PC-9 (cell line): ENCODE data around the gene ESR1. TPM values are rescaled to one million over a fixed set of nuclear protein-coding genes. Genes with fewer than 3 reads are reported as not detected.
A peak's percentile ranks its signal among the peaks of the same experiment; 100 is the strongest.

ENCODE experiments used
- BruUV-seq: library from RNA; stranded (reverse); fragments of 400-500 nt; replicated peaks from 2 replicates; lab custom pipeline; 2021; lab: Mats Ljungman, UMichigan
- CTCF ChIA-PET: fragments of 300-600 bp; sonication (Branson Sonifier 250); formaldehyde crosslinking; loops from one replicate; lab custom pipeline; 2022; ENCODE audit warnings: antibody characterized with exemption; lab: Charles Lee
- POLR2A ChIA-PET: fragments of 300-600 bp; sonication (Branson Sonifier 250); formaldehyde crosslinking; loops from one replicate; lab custom pipeline; 2022; ENCODE audit warnings: antibody characterized with exemption; ENCODE audit not compliant: unreplicated experiment; lab: Charles Lee
- DNase-seq, 2 experiments: peaks; one replicate each; pipeline versions ENCODE4 v3.0.0 to v3.0.0-alpha.2; 2015 to 2022; ENCODE audit warnings: mixed read lengths in 1 of 2
- H2AFZ ChIP-seq: fragments of 200-600 bp; sonication (generic); 2 replicates; pipeline ENCODE4 v1.8.1; 2017; ENCODE audit warnings: antibody characterized with exemption
- H3F3A ChIP-seq: fragments of 200-600 bp; sonication (generic); 2 replicates; pipeline ENCODE4 v1.8.1; 2017; ENCODE audit warnings: antibody characterized with exemption, mild to moderate bottlenecking, low read depth; ENCODE audit not compliant: insufficient read depth
- H3K27ac ChIP-seq: fragments of 200-600 bp; sonication (generic); 2 replicates; pipeline ENCODE4 v1.6.1; 2016; ENCODE audit warnings: mixed run types
- H3K27me3 ChIP-seq: fragments of 200-600 bp; sonication (generic); 2 replicates; pipeline ENCODE4 v1.6.1; 2016; ENCODE audit warnings: low read depth, mixed run types; ENCODE audit not compliant: insufficient read depth
- H3K36me3 ChIP-seq: fragments of 200-600 bp; sonication (generic); 2 replicates; pipeline ENCODE4 v1.6.1; 2016; ENCODE audit warnings: low read depth, mixed run types
- H3K4me1 ChIP-seq: fragments of 200-600 bp; sonication (generic); replicated peaks from 2 replicates; pipeline ENCODE4 v1.6.1; 2016; ENCODE audit warnings: mixed run types; ENCODE audit not compliant: insufficient read depth
- H3K4me2 ChIP-seq: fragments of 200-600 bp; sonication (generic); 2 replicates; pipeline ENCODE4 v1.6.1; 2017; ENCODE audit warnings: mixed run types
- H3K4me3 ChIP-seq: fragments of 200-600 bp; sonication (generic); 2 replicates; pipeline ENCODE4 v1.6.1; 2016; ENCODE audit warnings: mixed run types
- H3K79me2 ChIP-seq: fragments of 200-600 bp; sonication (generic); 2 replicates; pipeline ENCODE4 v1.6.1; 2017; ENCODE audit warnings: low read depth, mixed run types
- H3K9me2 ChIP-seq: fragments of 200-600 bp; sonication (generic); 2 replicates; pipeline ENCODE4 v1.8.1; 2017; ENCODE audit warnings: mild to moderate bottlenecking; ENCODE audit not compliant: insufficient read depth
- H3K9me3 ChIP-seq: fragments of 200-600 bp; sonication (generic); 2 replicates; pipeline ENCODE4 v1.8.1; 2016; ENCODE audit warnings: low read depth; ENCODE audit not compliant: insufficient read depth
- H4K20me1 ChIP-seq: fragments of 200-600 bp; sonication (generic); 2 replicates; pipeline ENCODE4 v1.8.1; 2017; ENCODE audit not compliant: insufficient read depth
- EZH2 ChIP-seq: fragments of 200-600 bp; sonication (generic); IDR thresholded peaks from 2 replicates; pipeline ENCODE4 v1.8.0; 2017; ENCODE audit warnings: antibody characterized with exemption, low read depth
- intact Hi-C: fragments of 100-400 bp; cut with micrococcal nuclease; formaldehyde crosslinking; loops from one replicate; pipeline ENCODE4 v1.10.0; 2022; ENCODE audit not compliant: unreplicated experiment
- total RNA-seq: library from RNA; stranded (reverse); gene quantifications from 2 replicates; pipeline ENCODE4 v1.2.3, GENCODE V29; 2021
- TF ChIP-seq, protein P1 (sequence below): fragments of 200-600 bp; sonication (generic); conservative IDR thresholded peaks from 2 replicates; pipeline ENCODE4 v1.6.1; 2017; ENCODE audit warnings: mixed run types, antibody characterized with exemption, mild to moderate bottlenecking, moderate library complexity

ESR1 gene
- total RNA-seq, 1 experiment from 2014 or later = 1.5 TPM

DNA sequence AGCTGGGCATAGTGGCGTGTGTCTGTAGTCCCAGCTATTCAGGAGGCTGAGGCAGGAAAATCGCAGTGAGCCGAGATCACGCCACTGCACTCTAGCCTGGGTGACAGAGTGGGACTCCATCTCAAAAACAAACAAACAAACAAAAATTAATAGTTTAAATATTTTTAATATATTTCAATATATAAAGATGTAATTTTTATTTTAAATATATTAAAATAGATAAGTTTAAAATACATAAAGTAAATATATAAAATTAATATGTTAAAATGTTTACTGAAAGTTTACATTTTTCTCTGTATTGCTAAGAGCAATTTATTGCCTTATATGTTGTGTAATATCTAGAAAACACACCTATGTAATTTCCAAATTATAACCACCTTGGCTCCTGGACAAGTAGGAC is 44.7 kb upstream of the ESR1 start:
- Histone ChIP-seq H3K4me2 (peak overlapping the region; percentile 80), H3K4me3 (peak overlapping the region; percentile 57; the same call in 1 of the 2 replicates)
- CTCF ChIA-PET = no interaction called here

DNA sequence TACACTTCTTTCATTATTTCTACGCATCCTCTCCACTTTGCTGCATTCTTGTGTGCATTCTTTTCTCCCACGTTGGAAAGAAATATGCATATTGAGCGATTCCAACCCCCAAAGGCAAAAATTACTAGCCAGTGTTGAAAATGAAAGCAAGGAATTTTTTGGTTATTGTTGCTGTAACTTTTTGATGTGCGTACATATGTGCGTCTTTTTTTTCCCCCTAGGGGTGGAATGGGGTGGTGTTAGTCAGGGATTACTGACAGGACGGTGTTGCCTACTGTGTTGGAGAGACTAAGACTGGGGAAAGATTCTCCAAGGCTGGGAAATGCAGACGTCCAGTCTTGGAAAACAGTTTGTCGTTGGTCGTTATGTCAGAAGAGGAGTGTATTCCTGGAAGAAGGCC is 44.2 kb upstream of the ESR1 start:
- H3K9me3 ChIP-seq = no peaks in the 10 kb centered on the region
- CTCF ChIA-PET = no interaction called here
- H4K20me1 ChIP-seq = no peaks in the 10 kb centered on the region
- H3K4me3 ChIP-seq = peak overlapping the region; percentile 57; the same call in 1 of the 2 replicates
- H3K79me2 ChIP-seq = no peaks in the 10 kb centered on the region
- no peaks in the 10 kb centered on the region for H3K27me3 ChIP-seq
- H3K9me2 ChIP-seq = no peaks in the 10 kb centered on the region
- H3K4me1 ChIP-seq = peaks cover 26% of the 10 kb centered on the region
- peak overlapping the region; percentile 79 for H2AFZ ChIP-seq
- DNase-seq = peak; percentile 35 to 38
- TF ChIP-seq EZH2 = no peak
- TF ChIP-seq, protein P1, sequence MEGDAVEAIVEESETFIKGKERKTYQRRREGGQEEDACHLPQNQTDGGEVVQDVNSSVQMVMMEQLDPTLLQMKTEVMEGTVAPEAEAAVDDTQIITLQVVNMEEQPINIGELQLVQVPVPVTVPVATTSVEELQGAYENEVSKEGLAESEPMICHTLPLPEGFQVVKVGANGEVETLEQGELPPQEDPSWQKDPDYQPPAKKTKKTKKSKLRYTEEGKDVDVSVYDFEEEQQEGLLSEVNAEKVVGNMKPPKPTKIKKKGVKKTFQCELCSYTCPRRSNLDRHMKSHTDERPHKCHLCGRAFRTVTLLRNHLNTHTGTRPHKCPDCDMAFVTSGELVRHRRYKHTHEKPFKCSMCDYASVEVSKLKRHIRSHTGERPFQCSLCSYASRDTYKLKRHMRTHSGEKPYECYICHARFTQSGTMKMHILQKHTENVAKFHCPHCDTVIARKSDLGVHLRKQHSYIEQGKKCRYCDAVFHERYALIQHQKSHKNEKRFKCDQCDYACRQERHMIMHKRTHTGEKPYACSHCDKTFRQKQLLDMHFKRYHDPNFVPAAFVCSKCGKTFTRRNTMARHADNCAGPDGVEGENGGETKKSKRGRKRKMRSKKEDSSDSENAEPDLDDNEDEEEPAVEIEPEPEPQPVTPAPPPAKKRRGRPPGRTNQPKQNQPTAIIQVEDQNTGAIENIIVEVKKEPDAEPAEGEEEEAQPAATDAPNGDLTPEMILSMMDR = peak; percentile 64
- peak overlapping the region; percentile 80 for H3K4me2 ChIP-seq
- peaks cover 5% of the 10 kb centered on the region for H3F3A ChIP-seq
- H3K36me3 ChIP-seq = no peaks in the 10 kb centered on the region
- POLR2A ChIA-PET = no interaction called here
- intact Hi-C loops = loop anchor here (5.0 to 10.0 kb wide), 3 partner anchors 86 to 591 kb away; partner anchors contain the start of gene RMND1
- BruUV-seq = no TSS peak
- H3K27ac ChIP-seq = peak overlapping the region; percentile 58

More for the DNA sequence above, 44.7 kb upstream of the ESR1 start:
- H3K4me1 ChIP-seq = peaks cover 26% of the 10 kb centered on the region
- no TSS peak for BruUV-seq
- H3F3A ChIP-seq = peaks cover 5% of the 10 kb centered on the region
- 0 out of 2 replicates have a peak overlapping the region, but pooled peaks have one; percentile 58 for H3K27ac ChIP-seq
- no peak for DNase-seq
- H2AFZ ChIP-seq = no peak overlapping the region
- intact Hi-C loops = loop anchor here (5.0 to 10.0 kb wide), 3 partner anchors 86 to 592 kb away; partner anchors contain the start of gene RMND1
- no peaks in the 10 kb centered on the region for H3K36me3 ChIP-seq
- H3K27me3 ChIP-seq = no peaks in the 10 kb centered on the region
- H3K79me2 ChIP-seq = no peaks in the 10 kb centered on the region
- H3K9me2 ChIP-seq = no peaks in the 10 kb centered on the region
- POLR2A ChIA-PET = no interaction called here
- H3K9me3 ChIP-seq = no peaks in the 10 kb centered on the region
- no peak for TF ChIP-seq EZH2
- TF ChIP-seq, protein P1 = no peak
- no peaks in the 10 kb centered on the region for H4K20me1 ChIP-seq

DNA sequence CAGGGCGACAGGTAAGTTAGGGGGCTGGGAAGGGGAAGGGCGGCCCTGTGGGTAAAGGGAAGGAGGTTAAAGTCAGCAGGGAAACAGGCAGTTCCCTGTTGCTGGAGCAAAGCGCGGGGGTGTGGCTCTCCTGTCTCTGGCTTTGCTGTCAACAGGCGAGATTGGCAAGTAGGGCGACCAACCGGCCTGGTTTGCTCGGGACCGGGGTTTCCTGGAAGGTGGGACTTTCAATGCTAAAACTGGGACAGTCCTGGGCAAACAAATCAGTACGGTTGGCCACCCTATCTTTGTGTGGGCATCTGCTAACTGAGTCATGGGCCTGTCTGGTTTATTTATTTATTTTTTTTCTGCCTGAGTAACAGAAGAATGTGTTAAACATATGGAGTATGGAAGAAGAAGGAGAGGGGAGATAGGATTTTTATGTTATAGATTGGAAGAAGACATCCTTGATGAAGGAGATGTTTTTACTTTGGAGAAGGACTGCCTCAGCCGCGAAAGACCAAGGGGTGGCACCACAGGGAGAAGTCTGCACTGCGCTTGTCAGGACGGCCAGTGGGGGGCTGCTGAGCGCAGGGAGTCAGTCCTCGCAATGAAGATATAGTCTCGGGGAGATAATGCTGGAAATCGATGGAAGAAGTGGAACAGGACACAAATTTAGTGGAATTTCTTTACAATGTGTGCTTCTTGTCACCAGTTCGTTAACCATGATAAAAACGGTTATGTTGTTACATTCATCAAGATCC is 43.4 kb upstream of the ESR1 start:
- BruUV-seq = no TSS peak
- peaks cover 5% of the 10 kb centered on the region for H3F3A ChIP-seq
- H3K27me3 ChIP-seq = no peaks in the 10 kb centered on the region
- intact Hi-C loops = loop anchor here (1.0 to 10.0 kb wide), 6 partner anchors 87 to 591 kb away; partner anchors contain the start of gene RMND1
- POLR2A ChIA-PET = no interaction called here
- H4K20me1 ChIP-seq = no peaks in the 10 kb centered on the region
- peak overlapping the region; percentile 80 for H3K4me2 ChIP-seq
- peaks cover 26% of the 10 kb centered on the region for H3K4me1 ChIP-seq
- no peaks in the 10 kb centered on the region for H3K36me3 ChIP-seq
- peak overlapping the region; percentile 58 for H3K27ac ChIP-seq
- no peaks in the 10 kb centered on the region for H3K9me2 ChIP-seq
- CTCF ChIA-PET = interaction anchor here (1.9 kb wide), 1 partner anchor 360 kb away, joined by 9 read pairs; no protein-coding TSS in a partner anchor
- peak overlapping the region; percentile 57; the same call in 1 of the 2 replicates for H3K4me3 ChIP-seq
- DNase-seq = peak; percentile 84 to 90
- TF ChIP-seq, protein P1 = peak; percentile 66
- TF ChIP-seq EZH2 = no peak
- no peaks in the 10 kb centered on the region for H3K79me2 ChIP-seq
- peak overlapping the region; percentile 79 for H2AFZ ChIP-seq
- no peaks in the 10 kb centered on the region for H3K9me3 ChIP-seq
